ENCODE measurements around the gene TSPOAP1.

Gene TSPOAP1

GRCh38 chr17:58329035-58329809 is 627 bp upstream of the TSPOAP1 start:
- peak; percentile 82 for DNase-seq

GRCh38 chr17:58327363-58328194 is 1.0 kb downstream of the TSPOAP1 start:
- no peak for DNase-seq

DNA sequence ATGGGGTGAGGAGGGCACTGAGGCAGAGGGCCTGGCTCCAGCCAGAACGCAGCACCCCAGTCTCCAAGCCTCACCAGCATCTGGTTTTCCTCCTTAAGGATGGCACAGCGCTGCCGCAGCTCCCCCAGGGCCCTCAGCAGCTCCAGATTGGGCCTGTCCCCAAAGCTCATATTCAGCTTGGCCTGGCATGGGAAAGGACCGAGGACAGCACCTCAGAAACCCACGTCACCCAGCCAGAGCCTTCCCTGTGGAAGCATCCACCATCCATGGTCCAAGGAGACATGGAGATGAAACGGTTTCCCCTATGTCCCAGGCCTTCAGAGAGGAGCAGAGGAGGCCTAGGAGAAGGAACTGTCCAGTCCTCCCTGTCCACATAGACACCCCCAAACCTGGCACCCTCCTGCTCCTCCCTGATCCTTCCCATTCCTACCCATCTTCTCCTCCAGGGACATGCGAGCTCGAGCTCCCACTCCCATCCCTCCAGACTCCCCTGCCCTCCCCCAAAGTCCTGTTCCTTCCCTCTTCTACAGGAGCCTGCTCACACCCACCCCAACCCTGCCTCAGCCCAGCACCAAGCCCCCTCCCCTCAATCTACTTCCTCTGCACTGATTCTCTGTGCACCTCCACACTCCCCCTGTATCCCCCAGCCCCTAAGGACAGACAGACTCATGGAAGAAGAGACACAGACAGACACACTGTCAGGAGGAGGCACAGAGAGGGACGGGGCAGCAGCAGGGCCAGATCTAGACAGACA is 1.8 kb downstream of the TSPOAP1 start:
- DNase-seq: no peak

GRCh38 chr17:58325976-58326468 is 2.6 kb downstream of the TSPOAP1 start:
- no peak for DNase-seq

- no peak for DNase-seq
These were observed 3.3 kb downstream of the TSPOAP1 start for GRCh38 chr17:58325289-58325726.

DNA sequence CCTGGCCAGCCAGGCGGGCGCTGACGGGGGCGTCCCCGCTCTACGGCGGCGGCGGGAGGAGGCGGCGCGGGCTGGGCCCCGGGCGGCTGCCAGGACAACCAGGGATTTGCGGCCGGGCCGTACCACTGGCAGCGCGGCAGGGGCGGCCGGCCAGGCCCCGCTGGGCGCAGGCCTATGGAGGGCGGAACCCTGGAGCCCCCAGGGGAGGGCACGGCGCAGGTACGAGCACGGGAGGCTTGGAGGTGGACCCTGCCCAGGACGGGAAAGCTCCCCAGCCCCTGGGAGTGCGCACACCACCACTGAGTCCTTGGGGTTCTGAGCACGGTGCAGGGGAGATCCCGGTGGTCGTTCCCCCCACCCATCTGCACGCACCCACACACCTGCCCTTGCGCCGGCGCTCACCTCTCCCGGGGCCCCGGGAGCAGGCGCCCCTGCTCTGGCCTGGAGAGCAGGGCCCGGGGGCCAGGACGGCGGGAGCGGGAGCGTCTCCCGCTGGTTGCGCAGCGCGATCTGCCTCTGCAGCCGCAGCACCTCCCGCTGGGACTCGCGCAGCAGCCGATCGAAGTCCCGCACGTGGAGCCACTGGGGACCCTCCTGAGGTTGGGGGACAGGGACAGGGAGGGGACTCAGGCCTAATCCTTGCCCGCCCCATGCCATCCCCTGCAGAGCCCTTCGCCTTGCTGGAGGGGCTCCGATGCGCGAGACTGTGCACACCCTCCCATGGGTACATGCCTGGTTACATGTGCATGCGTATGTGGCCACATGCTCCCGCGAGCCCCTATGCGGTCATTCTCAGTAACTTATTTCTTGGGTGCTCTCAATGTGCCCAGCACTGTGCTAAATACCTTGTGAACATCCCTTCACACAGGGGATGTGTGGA is 3.9 kb downstream of the TSPOAP1 start:
- no peak for DNase-seq

- no peak for DNase-seq
These were observed 4.6 kb downstream of the TSPOAP1 start for GRCh38 chr17:58324056-58324408.

GRCh38 chr17:58323366-58324055 is 5.1 kb downstream of the TSPOAP1 start:
- no peak for DNase-seq

DNA sequence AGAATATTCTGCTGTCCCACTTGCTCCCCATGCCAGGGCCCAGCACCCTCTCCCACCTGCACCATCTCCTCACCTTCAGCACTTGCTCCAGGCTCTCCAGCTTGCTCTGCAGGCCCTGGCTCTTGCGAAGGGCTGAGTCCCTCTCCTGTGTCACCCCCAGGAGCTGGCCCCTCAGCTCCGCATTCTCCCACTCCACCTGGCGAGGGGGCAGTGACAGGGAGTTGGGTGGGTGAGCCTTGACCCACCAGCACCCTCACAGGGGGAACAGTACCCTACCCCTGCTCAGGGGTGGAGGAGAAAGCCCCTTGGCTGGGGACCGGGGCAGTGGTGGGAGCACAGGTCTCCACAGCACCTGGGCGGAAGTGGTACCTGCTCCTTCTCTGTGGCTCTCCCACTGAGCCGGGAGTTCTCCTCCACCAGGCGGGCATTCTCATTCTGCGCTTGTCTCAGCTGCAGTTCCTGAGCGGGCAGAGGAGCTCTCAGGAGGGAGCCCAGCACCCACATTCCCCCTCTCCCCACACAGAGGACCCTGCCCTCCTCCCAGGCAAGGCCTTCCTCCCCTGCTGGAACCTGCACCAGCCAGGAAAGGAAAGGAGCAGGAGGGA is 5.9 kb downstream of the TSPOAP1 start:
- no peak for DNase-seq

- no peak for DNase-seq
These were observed 6.7 kb downstream of the TSPOAP1 start for GRCh38 chr17:58321571-58322525.

DNA sequence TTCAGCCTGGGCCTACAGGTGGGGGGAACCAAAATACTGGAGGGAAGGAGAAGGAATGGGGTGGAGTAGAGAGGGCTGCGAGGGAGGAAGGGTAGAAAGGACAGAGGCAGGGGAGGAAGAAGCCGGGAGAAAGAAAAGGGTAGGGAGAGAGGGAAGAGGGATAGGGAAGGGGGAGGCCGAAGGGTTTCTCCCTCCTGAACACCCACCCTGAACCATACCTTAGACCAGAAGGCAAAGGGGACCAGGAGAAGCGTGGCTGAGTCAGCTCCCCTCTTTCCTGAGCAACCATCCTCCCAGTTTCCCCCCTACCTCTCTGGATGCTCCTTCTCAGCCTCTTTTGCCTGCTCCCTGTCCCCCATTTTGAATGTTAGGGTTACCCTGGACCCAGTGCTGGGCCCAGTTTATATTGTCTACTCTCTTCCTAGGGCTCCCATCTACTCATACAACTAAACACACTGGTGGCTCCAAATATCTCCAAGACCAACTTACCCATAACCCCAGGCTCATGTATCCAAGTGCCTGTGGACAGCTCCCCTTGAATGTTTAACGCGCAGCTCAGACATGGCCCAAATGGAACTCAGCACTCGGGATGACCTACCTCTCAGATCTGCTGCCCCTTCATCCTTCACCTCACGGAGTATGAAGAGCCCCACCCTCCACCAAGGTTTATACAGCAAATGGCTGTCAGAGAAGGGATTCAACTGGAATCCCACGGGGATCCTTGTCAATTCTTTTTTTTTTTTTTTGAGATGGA is 7.8 kb downstream of the TSPOAP1 start:
- no peak for DNase-seq

- no peak for DNase-seq
These were observed 8.4 kb downstream of the TSPOAP1 start for GRCh38 chr17:58320163-58320558.

- DNase-seq: no peak
These were observed 9.1 kb downstream of the TSPOAP1 start for GRCh38 chr17:58319173-58320162.

DNA sequence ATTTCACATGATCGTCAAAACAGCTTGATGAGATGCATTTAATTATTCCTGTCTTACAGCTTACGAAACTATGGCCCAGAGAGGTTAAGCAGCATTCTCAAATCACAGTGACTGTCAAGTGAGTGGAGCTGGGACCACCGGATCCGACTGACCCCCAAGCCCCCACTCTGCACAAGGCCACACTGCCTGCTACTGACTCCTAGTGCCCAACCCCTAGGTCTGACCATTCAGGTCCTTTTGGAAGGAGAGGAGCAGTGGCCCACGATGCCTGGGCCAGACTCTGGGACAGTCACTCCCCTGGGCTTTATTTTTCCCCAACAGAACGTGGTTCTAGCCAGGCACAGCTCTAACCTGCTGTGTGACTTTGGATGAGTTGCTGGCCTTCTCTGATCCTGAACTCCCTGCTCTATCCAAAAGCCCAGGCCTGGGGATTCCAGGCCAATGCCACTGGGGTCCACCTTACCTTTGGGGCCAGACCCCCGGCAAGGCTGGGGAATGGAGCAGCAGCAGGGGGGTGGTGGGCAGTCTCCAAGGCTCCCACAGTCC is 9.9 kb downstream of the TSPOAP1 start:
- no peak for DNase-seq

GRCh38 chr17:58318065-58318481 is 10.5 kb downstream of the TSPOAP1 start:
- DNase-seq: no peak

- peak; percentile 62 for DNase-seq
These were observed 11.1 kb downstream of the TSPOAP1 start for GRCh38 chr17:58317421-58318064.

Data from stimulated activated CD4-positive, alpha-beta T cell treated with anti-CD3 and anti-CD28 coated beads, Interleukin-4, amount 100 ng/mL, for 1 hour (primary cell).